Lower leg skin (tissue), 4 donors: ENCODE measurements around the gene S100A2. TPM values are rescaled to one million over a fixed set of nuclear protein-coding genes. Genes with fewer than 3 reads are reported as not detected.
"Not testable (repeated sequence)": the region's sequence is repeated elsewhere in the genome, so short reads cannot be mapped to it uniquely, and the experiment has no call there.

Experiments used
- DNase-seq, 2 donors: peaks; one replicate each; pipeline ENCODE4 v3.0.0-alpha.2; 2019; ENCODE audit warnings: low spot score in 2 of 2
- H3K4me3 ChIP-seq: fragments of 200-600 bp; sonication (generic); 2 replicates; pipeline ENCODE4 v1.5.1; 2017; ENCODE audit warnings: mild to moderate bottlenecking, low read depth; ENCODE audit not compliant: poor library complexity, severe bottlenecking
- CTCF ChIP-seq, 3 donors: fragments of 450-650 bp; IDR thresholded peaks; one replicate each; pipeline ENCODE4 v1.5.1; 2016; ENCODE audit warnings: antibody characterized with exemption in 3 of 3, mild to moderate bottlenecking in 3 of 3, moderate library complexity in 2 of 3
- POLR2A ChIP-seq, 2 donors: fragments of 450-650 bp; IDR thresholded peaks; one replicate each; pipeline ENCODE4 v1.6.1; 2016 to 2017; ENCODE audit warnings: antibody characterized with exemption in 2 of 2, mild to moderate bottlenecking in 1 of 2, moderate library complexity in 1 of 2
- WGBS, 2 donors: methylation state at CpG; one replicate each; pipeline ENCODE4 v1.1.5; 2018; 5-methylcytosine and 5-hydroxymethylcytosine counted together
- intact Hi-C: fragments of 100-400 bp; cut with DNase I; formaldehyde crosslinking; loops from one replicate; pipeline ENCODE4 v1.15.0; 2023; ENCODE audit warnings: low total_unique reads
- total RNA-seq, 4 donors: library from RNA; depleted of rRNA; stranded (reverse); fragments of >200 nt; gene quantifications; one replicate each; pipeline ENCODE4 v1.1.0, GENCODE V29; 2016

S100A2 gene
- total RNA-seq, 4 donors from 2014 or later, result 71.5 to 143 (median 96.4) TPM

DNA sequence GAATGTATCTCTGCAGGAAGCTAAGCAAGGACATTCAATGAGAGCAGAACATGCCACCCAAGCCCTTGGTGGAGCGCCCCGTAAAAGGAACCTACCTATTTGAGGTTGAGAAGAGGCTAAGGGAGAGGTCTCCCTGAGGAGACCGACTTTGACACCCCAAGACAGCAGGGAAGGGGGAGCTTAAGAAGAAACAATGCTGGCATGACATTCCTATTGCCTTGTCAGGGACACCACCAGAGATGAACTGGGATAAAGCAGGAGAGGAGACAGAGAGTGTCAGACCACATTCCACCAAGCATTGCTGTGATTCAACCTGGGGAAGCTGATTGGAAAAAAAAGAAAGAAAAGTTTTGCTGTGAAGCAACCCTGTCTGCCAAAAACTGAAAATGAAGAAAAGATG is 13.3 kb upstream of the S100A2 start:
- no peak overlapping the region for H3K4me3 ChIP-seq
- no peak for DNase-seq
- intact Hi-C loops, result loop anchor here (10.0 kb wide), 2 partner anchors 86 to 176 kb away; no protein-coding TSS in a partner anchor
- 77 to 89% methylated on average over 3 of the region's 3 CpGs for WGBS, 2 donors
- TF ChIP-seq POLR2A (IDR thresholded peaks at IDR 0.05) (no peak), CTCF (IDR thresholded peaks at IDR 0.05) (no peak)

DNA sequence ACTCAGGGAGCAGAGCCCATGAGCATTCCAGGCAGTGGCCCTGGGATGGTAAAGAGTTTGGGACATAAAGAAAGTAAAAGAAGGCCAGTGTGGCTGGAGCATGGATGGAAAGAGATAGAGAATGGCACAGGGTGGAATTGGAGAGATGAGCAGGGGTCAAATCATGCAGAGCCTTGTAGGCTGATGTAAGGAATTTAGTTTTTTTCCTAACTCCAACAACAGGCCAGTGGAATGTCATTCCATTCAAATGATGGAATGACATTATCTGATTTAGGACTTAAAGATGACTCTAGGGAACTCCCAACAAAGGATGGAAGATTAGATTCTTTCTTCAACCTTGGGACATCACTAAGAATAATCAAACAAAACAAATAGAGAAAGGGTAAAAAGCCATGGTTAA is 12.8 kb upstream of the S100A2 start:
- DNase-seq, result no peak
- no peak overlapping the region for H3K4me3 ChIP-seq
- TF ChIP-seq CTCF (IDR thresholded peaks at IDR 0.05), result no peak
- TF ChIP-seq POLR2A (IDR thresholded peaks at IDR 0.05), result no peak
- intact Hi-C loops, result loop anchor here (10.0 kb wide), 2 partner anchors 86 to 176 kb away; no protein-coding TSS in a partner anchor

DNA sequence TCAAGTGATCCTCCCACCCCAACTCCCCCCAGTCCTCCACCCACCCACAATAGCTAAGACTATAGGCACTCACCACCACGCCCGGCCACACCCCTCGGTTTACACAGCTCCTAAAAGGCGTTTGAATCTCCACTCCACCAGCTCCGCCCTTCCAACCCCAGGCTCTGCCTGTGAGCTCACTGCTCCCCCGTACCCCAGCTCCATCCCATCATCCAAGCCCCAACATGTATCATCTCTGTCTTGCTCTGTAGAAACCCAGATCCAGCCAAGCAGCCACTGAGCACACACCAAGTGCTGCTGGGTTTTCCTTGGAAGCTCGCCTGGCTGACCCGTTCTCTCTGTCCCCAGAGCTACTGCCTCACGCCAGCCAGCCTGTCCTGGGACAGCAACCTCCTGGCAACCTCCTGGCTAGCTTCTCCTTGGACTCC is 12.0 kb upstream of the S100A2 start:
- no peak for DNase-seq
- no peak for TF ChIP-seq POLR2A (IDR thresholded peaks at IDR 0.05)
- no peak for TF ChIP-seq CTCF (IDR thresholded peaks at IDR 0.05)
- WGBS, 2 donors, result 24 to 35% methylated on average over 9 of the region's 9 CpGs
- intact Hi-C loops, result loop anchor here (10.0 kb wide), 2 partner anchors 87 to 177 kb away; no protein-coding TSS in a partner anchor
- no peak overlapping the region for H3K4me3 ChIP-seq

- TF ChIP-seq POLR2A (IDR thresholded peaks at IDR 0.05) (no peak), CTCF (IDR thresholded peaks at IDR 0.05) (no peak)
- intact Hi-C loops, result loop anchor here (10.0 kb wide), 2 partner anchors 88 to 178 kb away; no protein-coding TSS in a partner anchor
- WGBS, 2 donors, result 54 to 61% methylated on average over 4 of the region's 4 CpGs
- DNase-seq, result no peak
- no peak overlapping the region for H3K4me3 ChIP-seq
Measured at GRCh38 chr1:153577138-153577537, 11.5 kb upstream of the S100A2 start.

DNA sequence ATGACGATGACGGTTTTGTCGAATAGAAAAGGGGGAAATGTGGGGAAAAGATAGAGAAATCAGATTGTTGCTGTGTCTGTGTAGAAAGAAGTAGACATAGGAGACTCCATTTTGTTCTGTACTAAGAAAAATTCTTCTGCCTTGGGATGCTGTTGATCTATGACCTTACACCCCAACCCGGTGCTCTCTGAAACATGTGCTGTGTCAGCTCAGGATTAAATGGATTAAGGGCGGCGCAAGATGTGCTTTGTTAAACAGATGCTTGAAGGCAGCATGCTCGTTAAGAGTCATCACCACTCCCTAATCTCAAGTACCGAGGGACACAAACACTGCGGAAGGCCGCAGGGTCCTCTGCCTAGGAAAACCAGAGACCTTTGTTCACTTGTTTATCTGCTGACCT is 9.9 kb upstream of the S100A2 start:
- not testable (repeated sequence) for DNase-seq, H3K4me3 ChIP-seq
- WGBS, 2 donors, result 86 to 87% methylated on average over 10 of the region's 10 CpGs
- intact Hi-C loops, result loop anchor here (10.0 kb wide), 2 partner anchors 89 to 179 kb away; no protein-coding TSS in a partner anchor

GRCh38 chr1:153575081-153575491 is 9.4 kb upstream of the S100A2 start:
- DNase-seq, H3K4me3 ChIP-seq: not testable (repeated sequence)
- WGBS, 2 donors, result 92% methylated on average over 27 of the region's 35 CpGs
- intact Hi-C loops, result loop anchor here (10.0 kb wide), 2 partner anchors 90 to 180 kb away; no protein-coding TSS in a partner anchor

DNA sequence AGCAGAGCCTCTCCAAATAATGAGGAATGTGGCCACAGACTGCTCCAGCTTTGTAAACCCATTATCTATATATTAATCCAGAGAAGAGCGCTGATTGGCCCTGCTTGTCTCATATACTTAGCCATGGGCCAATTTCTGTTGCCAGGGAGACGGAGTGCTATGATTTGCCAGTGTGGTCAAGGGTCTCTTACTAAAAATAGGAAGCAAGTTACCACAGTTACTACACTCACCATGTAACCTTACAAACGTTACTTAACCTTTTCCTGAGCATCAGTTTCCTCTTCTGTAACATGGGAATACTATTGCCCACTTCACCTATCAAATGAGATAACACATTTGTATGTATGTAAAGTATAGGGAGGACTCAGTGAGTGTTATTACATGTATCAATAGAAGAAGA is 7.7 kb upstream of the S100A2 start:
- TF ChIP-seq CTCF (IDR thresholded peaks at IDR 0.05) (no peak), POLR2A (IDR thresholded peaks at IDR 0.05) (no peak)
- no peak overlapping the region for H3K4me3 ChIP-seq
- no peak for DNase-seq
- intact Hi-C loops, result loop anchor here (10.0 kb wide), 2 partner anchors 91 to 181 kb away; no protein-coding TSS in a partner anchor
- 70 to 83% methylated on average over 3 of the region's 3 CpGs for WGBS, 2 donors
